Activated naive CD4-positive, alpha-beta T cell treated with Interleukin-2 at 50 U/mL for 16 hours (primary cell): ENCODE data around the gene RGR.
A peak's percentile ranks its signal among the peaks of the same experiment; 100 is the strongest.

Experiments
- DNase-seq: peaks from one replicate; pipeline ENCODE4 v3.0.0-alpha.2; 2020

RGR gene

GRCh38 chr10:84244651-84245270, at the start of gene RGR:
Gene RGR (plus strand): TSS chr10:84245053. CDS start chr10:84245091, 38 bp downstream.
- no peak for DNase-seq

GRCh38 chr10:84196083-84196482, 48.8 kb upstream of the RGR start:
- no peak for DNase-seq

- no peak for DNase-seq
Observed at GRCh38 chr10:84196941-84197340, 47.9 kb upstream of the RGR start.

- no peak for DNase-seq
Observed at GRCh38 chr10:84197643-84198042, 47.2 kb upstream of the RGR start.

- no peak for DNase-seq
Observed at GRCh38 chr10:84198206-84198915, 46.5 kb upstream of the RGR start.

GRCh38 chr10:84200537-84201243, 44.2 kb upstream of the RGR start:
- DNase-seq = no peak

GRCh38 chr10:84201244-84201606, 43.6 kb upstream of the RGR start:
- DNase-seq = no peak

- DNase-seq = no peak
Observed at GRCh38 chr10:84201682-84202081, 43.2 kb upstream of the RGR start.

GRCh38 chr10:84202349-84202748, 42.5 kb upstream of the RGR start:
- DNase-seq = no peak

GRCh38 chr10:84204122-84204521, 40.7 kb upstream of the RGR start:
- DNase-seq = no peak

GRCh38 chr10:84204610-84205009, 40.2 kb upstream of the RGR start:
- no peak for DNase-seq

- peak; percentile 62 for DNase-seq
Observed at GRCh38 chr10:84205049-84205852, 39.6 kb upstream of the RGR start.

- DNase-seq = no peak
Observed at GRCh38 chr10:84205853-84206525, 38.9 kb upstream of the RGR start.

GRCh38 chr10:84208023-84208422, 36.8 kb upstream of the RGR start:
- no peak for DNase-seq

- DNase-seq = no peak
Observed at GRCh38 chr10:84211566-84211965, 33.3 kb upstream of the RGR start.

GRCh38 chr10:84212014-84212413, 32.8 kb upstream of the RGR start:
- no peak for DNase-seq

- DNase-seq = no peak
Observed at GRCh38 chr10:84213076-84213475, 31.8 kb upstream of the RGR start.

- no peak for DNase-seq
Observed at GRCh38 chr10:84214046-84214572, 30.7 kb upstream of the RGR start.

- peak; percentile 18 for DNase-seq
Observed at GRCh38 chr10:84214612-84215235, 30.1 kb upstream of the RGR start.

- no peak for DNase-seq
Observed at GRCh38 chr10:84216834-84217233, 28.0 kb upstream of the RGR start.

- DNase-seq = no peak
Observed at GRCh38 chr10:84217746-84218145, 27.1 kb upstream of the RGR start.

- DNase-seq = no peak
Observed at GRCh38 chr10:84221916-84222315, 22.9 kb upstream of the RGR start.
